Measurements from ENCODE around the gene MITF. TPM values are rescaled to one million over a fixed set of nuclear protein-coding genes. Genes with fewer than 3 reads are reported as not detected.

MITF gene
- total RNA-seq, 4 donors from 2014 or later, result 2.1 to 9.1 (median 4.7) TPM

DNA sequence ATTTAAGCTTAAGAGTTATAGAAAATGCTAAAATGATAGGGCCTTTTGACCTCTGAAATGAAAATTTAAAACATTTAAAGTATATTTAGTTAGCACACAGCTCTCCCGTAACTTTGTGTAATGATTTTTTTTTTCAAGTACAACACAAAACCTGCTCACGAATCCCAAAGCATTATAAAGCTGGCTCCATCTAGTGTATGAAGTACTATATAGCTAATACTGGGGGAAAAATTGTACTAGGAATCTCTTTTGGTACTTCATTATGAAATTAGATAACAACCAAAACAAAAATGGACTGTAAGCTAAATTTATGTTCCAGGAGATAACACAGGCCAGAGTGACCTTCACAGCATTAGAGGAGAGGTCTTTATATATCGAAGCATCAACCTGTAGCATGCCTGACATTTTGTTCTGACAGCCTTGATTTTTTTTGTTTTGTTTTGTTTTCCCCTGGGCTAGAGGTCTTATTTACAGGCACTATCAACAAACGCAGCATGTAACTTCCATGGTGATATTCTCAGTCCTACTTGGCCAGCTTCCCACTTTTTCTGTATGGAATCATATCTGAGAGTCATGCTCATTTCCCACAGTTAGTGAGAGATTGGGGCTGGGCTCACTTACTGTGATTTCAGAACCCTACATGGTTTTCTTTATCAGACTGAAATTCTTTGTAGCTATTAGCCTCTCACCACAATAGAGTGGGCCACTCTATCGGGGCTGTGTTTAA is 116.3 kb downstream of the MITF start:
- Histone ChIP-seq H3K27me3 (no peaks in the 10 kb centered on the region), H3K4me3 (no peak overlapping the region), H3K36me3 (no peaks in the 10 kb centered on the region), H3K4me1 (no peaks in the 10 kb centered on the region), H3K9me3 (no peaks in the 10 kb centered on the region), H3K27ac (no peak overlapping the region)
- no peak for TF ChIP-seq POLR2A (IDR thresholded peaks at IDR 0.05)
- TF ChIP-seq, protein P1, sequence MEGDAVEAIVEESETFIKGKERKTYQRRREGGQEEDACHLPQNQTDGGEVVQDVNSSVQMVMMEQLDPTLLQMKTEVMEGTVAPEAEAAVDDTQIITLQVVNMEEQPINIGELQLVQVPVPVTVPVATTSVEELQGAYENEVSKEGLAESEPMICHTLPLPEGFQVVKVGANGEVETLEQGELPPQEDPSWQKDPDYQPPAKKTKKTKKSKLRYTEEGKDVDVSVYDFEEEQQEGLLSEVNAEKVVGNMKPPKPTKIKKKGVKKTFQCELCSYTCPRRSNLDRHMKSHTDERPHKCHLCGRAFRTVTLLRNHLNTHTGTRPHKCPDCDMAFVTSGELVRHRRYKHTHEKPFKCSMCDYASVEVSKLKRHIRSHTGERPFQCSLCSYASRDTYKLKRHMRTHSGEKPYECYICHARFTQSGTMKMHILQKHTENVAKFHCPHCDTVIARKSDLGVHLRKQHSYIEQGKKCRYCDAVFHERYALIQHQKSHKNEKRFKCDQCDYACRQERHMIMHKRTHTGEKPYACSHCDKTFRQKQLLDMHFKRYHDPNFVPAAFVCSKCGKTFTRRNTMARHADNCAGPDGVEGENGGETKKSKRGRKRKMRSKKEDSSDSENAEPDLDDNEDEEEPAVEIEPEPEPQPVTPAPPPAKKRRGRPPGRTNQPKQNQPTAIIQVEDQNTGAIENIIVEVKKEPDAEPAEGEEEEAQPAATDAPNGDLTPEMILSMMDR (IDR thresholded peaks at IDR 0.05), result no peak
- no peak for DNase-seq

DNA sequence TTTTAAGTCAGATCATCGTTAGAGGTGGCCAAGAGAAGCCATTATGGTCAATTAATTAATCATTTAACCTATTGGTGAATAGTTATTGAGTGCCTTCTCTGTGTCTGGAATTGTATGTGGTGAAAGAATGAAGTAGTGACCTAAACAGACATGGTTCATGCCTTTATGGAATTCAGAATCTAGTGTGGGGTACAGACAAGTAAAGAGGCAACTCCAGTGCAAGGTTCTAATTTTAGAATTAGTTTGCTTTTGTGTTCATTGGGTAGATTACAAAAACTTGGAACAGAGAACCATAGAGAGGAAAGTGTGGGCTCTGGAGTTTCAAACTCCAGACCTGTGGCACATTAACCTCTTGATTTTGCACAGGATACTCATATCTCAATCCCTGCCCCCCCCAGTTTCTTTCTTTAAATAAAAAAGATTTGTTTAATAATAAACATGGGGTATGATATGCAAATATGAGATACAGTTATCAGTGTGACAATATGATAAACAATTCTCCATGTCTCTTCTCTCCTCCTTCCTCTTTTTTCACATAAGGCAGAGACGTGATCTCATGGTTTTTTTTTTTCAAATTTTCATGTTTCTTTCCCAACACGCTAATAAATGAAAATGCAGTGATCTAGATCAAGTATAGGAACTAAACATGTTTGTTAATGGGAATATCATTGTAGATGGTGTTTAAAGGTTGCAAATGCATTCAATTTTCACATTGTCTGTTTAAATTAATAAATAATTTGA is 117.9 kb downstream of the MITF start:
- TF ChIP-seq, protein P1 (IDR thresholded peaks at IDR 0.05), result no peak
- no peak for TF ChIP-seq POLR2A (IDR thresholded peaks at IDR 0.05)
- no peaks in the 10 kb centered on the region for H3K36me3 ChIP-seq
- no peak for DNase-seq
- H3K27ac ChIP-seq, result no peak overlapping the region
- no peaks in the 10 kb centered on the region for H3K27me3 ChIP-seq
- H3K9me3 ChIP-seq, result no peaks in the 10 kb centered on the region
- H3K4me1 ChIP-seq, result no peaks in the 10 kb centered on the region
- no peak overlapping the region for H3K4me3 ChIP-seq

DNA sequence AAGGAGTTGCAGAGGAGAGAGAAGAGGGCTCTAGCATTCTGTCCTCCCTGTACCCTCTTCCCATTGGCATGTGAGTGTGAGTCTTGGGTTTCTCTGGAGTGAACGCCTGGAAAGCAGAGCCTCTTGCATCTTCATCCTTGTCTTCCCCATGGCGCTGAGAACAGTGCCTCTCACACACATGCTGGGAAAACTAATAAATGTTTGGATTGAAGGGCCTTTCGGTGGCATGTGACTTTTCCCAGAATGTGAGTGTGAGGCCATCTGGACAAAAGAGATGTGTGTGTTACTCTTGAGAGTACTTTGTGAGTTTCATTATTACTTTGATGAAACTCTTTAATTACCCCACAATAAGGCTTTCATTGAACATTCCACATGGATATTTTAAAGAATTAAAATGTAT is 122.3 kb downstream of the MITF start:
- DNase-seq, result no peak
- H3K4me3 ChIP-seq, result no peak overlapping the region

DNA sequence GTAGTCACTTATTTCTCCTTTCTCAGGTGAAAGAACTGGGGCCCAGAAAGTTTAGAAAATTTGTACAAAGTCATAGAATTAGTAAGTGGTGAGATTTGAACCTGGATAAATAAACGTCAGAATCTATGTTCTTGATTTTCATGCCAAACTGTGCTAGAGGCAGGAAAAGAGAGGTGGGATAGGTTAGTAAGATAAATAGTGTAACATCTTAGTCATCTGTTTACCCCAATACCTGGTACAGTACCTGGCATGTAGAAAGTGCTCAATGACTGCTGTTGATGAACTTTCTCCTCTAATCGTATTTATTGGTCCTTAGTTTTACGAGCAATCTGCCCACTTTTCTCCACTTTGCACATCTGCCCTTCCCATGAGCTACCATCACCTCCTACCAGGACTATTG is 124.9 kb downstream of the MITF start:
- no peaks in the 10 kb centered on the region for H3K9me3 ChIP-seq
- no peaks in the 10 kb centered on the region for H3K4me1 ChIP-seq
- peak overlapping the region in 1 of 4 donors; percentile 24 for H3K27ac ChIP-seq
- no peaks in the 10 kb centered on the region for H3K36me3 ChIP-seq
- TF ChIP-seq, protein P1 (IDR thresholded peaks at IDR 0.05), result no peak
- H3K4me3 ChIP-seq, result no peak overlapping the region
- no peaks in the 10 kb centered on the region for H3K27me3 ChIP-seq
- no peak for DNase-seq

More for the DNA sequence above, 122.3 kb downstream of the MITF start:
- Histone ChIP-seq H3K9me3 (no peaks in the 10 kb centered on the region), H3K27ac (no peak overlapping the region), H3K4me1 (no peaks in the 10 kb centered on the region), H3K36me3 (no peaks in the 10 kb centered on the region), H3K27me3 (no peaks in the 10 kb centered on the region)
- TF ChIP-seq, protein P1 (IDR thresholded peaks at IDR 0.05), result no peak

DNA sequence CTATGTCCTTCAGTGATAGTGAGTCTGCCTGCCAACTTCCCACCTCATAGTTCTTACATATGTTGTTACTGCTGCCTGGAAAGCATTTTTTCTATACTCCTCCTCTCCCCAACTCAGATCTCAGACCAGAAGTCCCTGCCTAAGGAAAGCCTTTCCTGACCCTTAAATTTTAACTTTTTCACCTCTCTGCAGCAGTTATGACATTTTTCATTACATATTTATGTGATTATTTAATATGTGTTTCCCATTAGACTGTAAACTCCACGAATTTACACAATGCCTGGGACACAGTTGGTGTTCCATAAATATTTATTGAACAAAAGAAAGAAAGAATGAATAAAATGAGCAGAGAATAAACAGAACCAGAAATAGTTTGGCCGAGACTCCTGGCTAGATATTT is 125.5 kb downstream of the MITF start:
- no peak overlapping the region for H3K4me3 ChIP-seq
- H3K36me3 ChIP-seq, result no peaks in the 10 kb centered on the region
- peak overlapping the region in 1 of 4 donors; percentile 24 for H3K27ac ChIP-seq
- no peaks in the 10 kb centered on the region for H3K4me1 ChIP-seq
- TF ChIP-seq POLR2A (IDR thresholded peaks at IDR 0.05), result no peak
- TF ChIP-seq, protein P1 (IDR thresholded peaks at IDR 0.05), result no peak
- H3K9me3 ChIP-seq, result no peaks in the 10 kb centered on the region
- no peak for DNase-seq
- no peaks in the 10 kb centered on the region for H3K27me3 ChIP-seq
